GM21786 (cell line): ENCODE results near the gene BDH1.

ENCODE experiments used
- ATAC-seq: cut with Tn5 transposase; IDR thresholded peaks from one replicate; pipeline ENCODE4 v1.9.1; 2021; ENCODE audit not compliant: unreplicated experiment

Gene BDH1

GRCh38 chr3:197464794-197465193 is 91.0 kb downstream of the BDH1 start:
- no peak for ATAC-seq

GRCh38 chr3:197463279-197463678 is 92.5 kb downstream of the BDH1 start:
- no peak for ATAC-seq

- ATAC-seq = no peak
These were observed 93.0 kb downstream of the BDH1 start for GRCh38 chr3:197462808-197463207.

GRCh38 chr3:197460639-197461038 is 95.1 kb downstream of the BDH1 start:
- ATAC-seq = no peak

- ATAC-seq = no peak
These were observed 95.8 kb downstream of the BDH1 start for GRCh38 chr3:197460002-197460401.
